Natural killer cell (primary cell): ENCODE data around the gene NEDD4L. TPM values are rescaled to one million over a fixed set of nuclear protein-coding genes. Genes with fewer than 3 reads are reported as not detected.

Experiments used
- ATAC-seq, 3 donors: fragments of 150-1000 bp in 2 of 3; fragments of 200-7000 bp in 1 of 3; cut with Tn5 transposase; 1 replicate in 1 of 3; 2 replicates in 2 of 3; pipeline ENCODE4 v1.10.0; 2021; ENCODE audit warnings: mild to moderate bottlenecking in 2 of 3, moderate library complexity in 2 of 3
- DNase-seq, 2 donors: peaks; one replicate each; pipeline versions ENCODE4 v3.0.0 to v3.0.0-alpha.2; 2013 to 2021; ENCODE audit warnings: mixed read lengths in 1 of 2
- H3K27ac ChIP-seq: one replicate; pipeline ENCODE4 v1.5.1; 2013; ENCODE audit warnings: mild to moderate bottlenecking, low read length
- H3K27me3 ChIP-seq: one replicate; pipeline ENCODE4 v1.6.1; 2013; ENCODE audit warnings: low read length; ENCODE audit not compliant: control insufficient read depth, insufficient read depth
- H3K36me3 ChIP-seq: one replicate; pipeline ENCODE4 v1.6.1; 2013; ENCODE audit warnings: low read length; ENCODE audit not compliant: control insufficient read depth, insufficient read depth
- H3K4me1 ChIP-seq: one replicate; pipeline ENCODE4 v1.6.1; 2013; ENCODE audit warnings: low read length; ENCODE audit not compliant: control insufficient read depth, insufficient read depth
- H3K4me3 ChIP-seq: one replicate; pipeline ENCODE4 v1.5.1; 2013; ENCODE audit warnings: low read length
- H3K9me3 ChIP-seq: one replicate; pipeline ENCODE4 v1.6.1; 2013; ENCODE audit warnings: low read length; ENCODE audit not compliant: control insufficient read depth, insufficient read depth
- H3K27ac Mint-ChIP-seq, 2 donors: one replicate each; pipeline ENCODE4 v1.8.0; 2022; ENCODE audit warnings: mild to moderate bottlenecking in 2 of 2, mixed read lengths in 2 of 2, moderate library complexity in 1 of 2
- H3K27me3 Mint-ChIP-seq, 2 donors: one replicate each; pipeline ENCODE4 v1.8.0; 2022; ENCODE audit warnings: low read depth in 2 of 2, mixed read lengths in 2 of 2
- H3K36me3 Mint-ChIP-seq: one replicate; pipeline ENCODE4 v1.8.0; 2022; ENCODE audit warnings: mixed read lengths
- H3K4me1 Mint-ChIP-seq, 2 donors: one replicate each; pipeline ENCODE4 v1.8.0; 2022; ENCODE audit warnings: mixed read lengths in 2 of 2
- H3K4me3 Mint-ChIP-seq: one replicate; pipeline ENCODE4 v1.8.0; 2022; ENCODE audit warnings: mild to moderate bottlenecking, moderate library complexity, mixed read lengths
- H3K9me3 Mint-ChIP-seq, 2 donors: one replicate each; pipeline ENCODE4 v1.8.0; 2022; ENCODE audit warnings: mixed read lengths in 2 of 2
- WGBS: methylation state at CpG from one replicate; pipeline ENCODE4 v1.1.7; 2013; ENCODE audit warnings: missing lambda C conversion rate; ENCODE audit not compliant: insufficient coverage; 5-methylcytosine and 5-hydroxymethylcytosine counted together
- intact Hi-C: fragments of 100-400 bp; cut with micrococcal nuclease; formaldehyde crosslinking; loops from one replicate; pipeline ENCODE4 v1.14.2; 2022
- total RNA-seq, 4 donors: library from RNA; stranded (reverse); fragments of 120-200 nt in 1 of 4; gene quantifications; one replicate each; pipeline versions ENCODE4 v1.2.3 to v1.2.4, GENCODE V29; 2013 to 2022
- TF ChIP-seq, protein P1 (sequence below): fragments of 200-600 bp; IDR thresholded peaks from one replicate; pipeline ENCODE4 v1.8.0; 2022; ENCODE audit warnings: antibody characterized with exemption

NEDD4L gene
- total RNA-seq, 3 donors from 2014 or later (not counting 1 experiment from before 2014, with no cell fraction given), result 3.4 to 15.3 (median 14.3) TPM

DNA sequence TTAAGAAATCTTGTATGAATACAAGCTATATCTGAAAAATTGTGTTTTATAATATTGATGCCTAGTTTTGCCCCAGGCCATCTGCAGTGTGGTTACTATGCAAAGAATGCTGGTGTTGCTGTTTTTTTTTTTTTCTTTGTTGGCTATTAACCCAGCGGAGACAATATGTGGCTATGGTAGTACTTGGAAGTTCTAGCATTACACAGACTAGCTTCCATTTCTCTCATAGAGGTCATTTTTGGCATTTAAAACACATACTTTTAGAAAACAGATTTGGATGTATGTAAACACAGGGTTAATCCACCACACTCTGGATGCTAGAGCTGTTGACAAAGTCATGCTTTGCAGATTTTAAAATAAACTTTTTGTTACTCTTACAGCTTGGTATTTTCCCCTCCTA is 209.8 kb downstream of the NEDD4L start:
- ATAC-seq (no peak), DNase-seq (no peak)
- Histone ChIP-seq H3K27me3 (no peaks in the 10 kb centered on the region), H3K9me3 (no peaks in the 10 kb centered on the region), H3K36me3 (no peaks in the 10 kb centered on the region), H3K27ac (no peak overlapping the region), H3K4me3 (no peak overlapping the region), H3K4me1 (no peaks in the 10 kb centered on the region)
- Mint-ChIP-seq H3K27me3 (no peaks in the 10 kb centered on the region), H3K36me3 (no peaks in the 10 kb centered on the region), H3K4me3 (no peak overlapping the region), H3K4me1 (no peaks in the 10 kb centered on the region), H3K27ac (no peak overlapping the region), H3K9me3 (no peaks in the 10 kb centered on the region)
- WGBS, result no CpG with 5 or more reads among the region's 1 CpG
- intact Hi-C loops, result no loop called here
- TF ChIP-seq, protein P1, sequence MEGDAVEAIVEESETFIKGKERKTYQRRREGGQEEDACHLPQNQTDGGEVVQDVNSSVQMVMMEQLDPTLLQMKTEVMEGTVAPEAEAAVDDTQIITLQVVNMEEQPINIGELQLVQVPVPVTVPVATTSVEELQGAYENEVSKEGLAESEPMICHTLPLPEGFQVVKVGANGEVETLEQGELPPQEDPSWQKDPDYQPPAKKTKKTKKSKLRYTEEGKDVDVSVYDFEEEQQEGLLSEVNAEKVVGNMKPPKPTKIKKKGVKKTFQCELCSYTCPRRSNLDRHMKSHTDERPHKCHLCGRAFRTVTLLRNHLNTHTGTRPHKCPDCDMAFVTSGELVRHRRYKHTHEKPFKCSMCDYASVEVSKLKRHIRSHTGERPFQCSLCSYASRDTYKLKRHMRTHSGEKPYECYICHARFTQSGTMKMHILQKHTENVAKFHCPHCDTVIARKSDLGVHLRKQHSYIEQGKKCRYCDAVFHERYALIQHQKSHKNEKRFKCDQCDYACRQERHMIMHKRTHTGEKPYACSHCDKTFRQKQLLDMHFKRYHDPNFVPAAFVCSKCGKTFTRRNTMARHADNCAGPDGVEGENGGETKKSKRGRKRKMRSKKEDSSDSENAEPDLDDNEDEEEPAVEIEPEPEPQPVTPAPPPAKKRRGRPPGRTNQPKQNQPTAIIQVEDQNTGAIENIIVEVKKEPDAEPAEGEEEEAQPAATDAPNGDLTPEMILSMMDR, result no peak

DNA sequence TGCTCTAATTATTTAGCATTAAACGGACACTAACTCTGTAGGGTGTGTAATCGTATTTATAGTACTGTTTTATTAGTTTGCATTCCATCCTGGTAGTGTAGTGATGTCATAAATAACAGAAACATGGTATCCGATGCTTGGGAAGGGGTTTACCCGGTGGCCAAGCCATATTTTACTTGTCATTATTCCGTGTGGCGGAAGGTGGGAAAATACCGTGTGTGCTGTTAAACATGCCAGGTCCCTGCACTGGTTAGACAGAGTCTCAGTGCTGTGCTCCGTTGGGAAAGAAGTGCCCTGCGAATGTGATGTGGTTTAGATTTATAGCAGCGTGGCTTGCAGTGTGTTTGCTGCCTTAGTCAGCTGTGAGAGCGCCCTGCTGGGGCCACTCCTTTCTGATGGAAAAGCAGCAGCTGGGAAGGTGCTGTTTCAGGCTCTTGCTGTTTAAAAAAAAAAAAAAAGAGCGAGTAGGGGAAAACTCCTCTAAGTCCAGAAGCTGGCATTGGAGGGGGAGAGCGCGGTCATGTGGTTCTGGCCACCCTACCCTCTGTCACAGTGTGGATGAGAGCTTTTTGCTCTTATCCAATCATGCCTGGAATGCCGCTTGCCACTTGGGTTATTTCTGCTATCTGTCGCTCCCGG is 211.0 kb downstream of the NEDD4L start:
- Mint-ChIP-seq H3K4me1 (no peaks in the 10 kb centered on the region), H3K27ac (no peak overlapping the region), H3K36me3 (no peaks in the 10 kb centered on the region), H3K4me3 (no peak overlapping the region), H3K27me3 (no peaks in the 10 kb centered on the region), H3K9me3 (no peaks in the 10 kb centered on the region)
- Histone ChIP-seq H3K4me3 (no peak overlapping the region), H3K4me1 (no peaks in the 10 kb centered on the region), H3K27ac (no peak overlapping the region), H3K9me3 (no peaks in the 10 kb centered on the region), H3K36me3 (no peaks in the 10 kb centered on the region), H3K27me3 (no peaks in the 10 kb centered on the region)
- TF ChIP-seq, protein P1, result no peak
- WGBS, result 94% methylated on average over 16 of the region's 17 CpGs
- no peak for DNase-seq
- no peak for ATAC-seq
- intact Hi-C loops, result no loop called here

DNA sequence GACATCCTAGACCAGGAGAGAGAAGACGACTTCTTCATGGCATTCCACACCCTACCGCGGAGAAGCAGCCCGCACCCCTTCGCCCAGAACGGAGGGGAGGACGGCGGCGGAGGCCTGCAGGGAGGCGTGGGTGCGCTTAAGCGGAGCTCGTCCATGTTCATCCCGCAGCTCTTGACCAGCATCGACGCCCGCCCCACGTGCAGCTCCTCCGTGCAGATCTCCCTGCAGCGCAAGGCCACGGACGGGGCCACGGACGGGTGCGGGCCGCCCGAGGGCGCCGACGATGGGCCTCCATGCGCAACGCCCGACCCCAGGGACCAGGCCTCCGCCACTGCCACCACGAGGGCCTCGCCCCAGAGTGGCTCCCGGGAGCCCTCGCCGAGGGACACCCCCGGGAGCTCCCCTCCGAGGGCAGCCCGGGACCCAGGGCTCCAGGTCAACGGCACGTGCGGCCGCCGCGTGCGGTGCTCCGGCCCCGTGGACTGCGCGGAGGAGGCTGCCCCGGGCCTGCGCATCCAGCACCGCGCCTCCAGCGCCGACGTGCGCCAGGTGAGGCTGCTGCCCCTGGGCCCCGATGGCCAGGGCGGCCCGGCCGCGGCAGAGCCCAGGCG is 211.8 kb downstream of the NEDD4L start:
- Mint-ChIP-seq H3K27me3 (no peaks in the 10 kb centered on the region), H3K4me1 (no peaks in the 10 kb centered on the region), H3K4me3 (no peak overlapping the region), H3K36me3 (no peaks in the 10 kb centered on the region), H3K9me3 (no peaks in the 10 kb centered on the region), H3K27ac (no peak overlapping the region)
- H3K4me1 ChIP-seq, result no peaks in the 10 kb centered on the region
- no peaks in the 10 kb centered on the region for H3K9me3 ChIP-seq
- H3K4me3 ChIP-seq, result no peak overlapping the region
- DNase-seq (no peak), ATAC-seq (no peak)
- TF ChIP-seq, protein P1, result no peak
- WGBS, result 98% methylated on average over 67 of the region's 67 CpGs
- H3K27ac ChIP-seq, result no peak overlapping the region
- intact Hi-C loops, result no loop called here
- H3K27me3 ChIP-seq, result no peaks in the 10 kb centered on the region
- H3K36me3 ChIP-seq, result no peaks in the 10 kb centered on the region
